PC-9 (cell line): ENCODE data around the gene FADS6. TPM values are rescaled to one million over a fixed set of nuclear protein-coding genes. Genes with fewer than 3 reads are reported as not detected.

Experiments used
- BruUV-seq: library from RNA; stranded (reverse); fragments of 400-500 nt; replicated peaks from 2 replicates; lab custom pipeline; 2021; lab: Mats Ljungman, UMichigan
- CTCF ChIA-PET: fragments of 300-600 bp; sonication (Branson Sonifier 250); formaldehyde crosslinking; loops from one replicate; lab custom pipeline; 2022; ENCODE audit warnings: antibody characterized with exemption; lab: Charles Lee
- POLR2A ChIA-PET: fragments of 300-600 bp; sonication (Branson Sonifier 250); formaldehyde crosslinking; loops from one replicate; lab custom pipeline; 2022; ENCODE audit warnings: antibody characterized with exemption; ENCODE audit not compliant: unreplicated experiment; lab: Charles Lee
- DNase-seq, 2 experiments: peaks; one replicate each; pipeline versions ENCODE4 v3.0.0 to v3.0.0-alpha.2; 2015 to 2022; ENCODE audit warnings: mixed read lengths in 1 of 2
- H2AFZ ChIP-seq: fragments of 200-600 bp; sonication (generic); 2 replicates; pipeline ENCODE4 v1.8.1; 2017; ENCODE audit warnings: antibody characterized with exemption
- H3F3A ChIP-seq: fragments of 200-600 bp; sonication (generic); 2 replicates; pipeline ENCODE4 v1.8.1; 2017; ENCODE audit warnings: antibody characterized with exemption, mild to moderate bottlenecking, low read depth; ENCODE audit not compliant: insufficient read depth
- H3K27ac ChIP-seq: fragments of 200-600 bp; sonication (generic); 2 replicates; pipeline ENCODE4 v1.6.1; 2016; ENCODE audit warnings: mixed run types
- H3K27me3 ChIP-seq: fragments of 200-600 bp; sonication (generic); 2 replicates; pipeline ENCODE4 v1.6.1; 2016; ENCODE audit warnings: low read depth, mixed run types; ENCODE audit not compliant: insufficient read depth
- H3K36me3 ChIP-seq: fragments of 200-600 bp; sonication (generic); 2 replicates; pipeline ENCODE4 v1.6.1; 2016; ENCODE audit warnings: low read depth, mixed run types
- H3K4me1 ChIP-seq: fragments of 200-600 bp; sonication (generic); replicated peaks from 2 replicates; pipeline ENCODE4 v1.6.1; 2016; ENCODE audit warnings: mixed run types; ENCODE audit not compliant: insufficient read depth
- H3K4me2 ChIP-seq: fragments of 200-600 bp; sonication (generic); 2 replicates; pipeline ENCODE4 v1.6.1; 2017; ENCODE audit warnings: mixed run types
- H3K4me3 ChIP-seq: fragments of 200-600 bp; sonication (generic); 2 replicates; pipeline ENCODE4 v1.6.1; 2016; ENCODE audit warnings: mixed run types
- H3K79me2 ChIP-seq: fragments of 200-600 bp; sonication (generic); 2 replicates; pipeline ENCODE4 v1.6.1; 2017; ENCODE audit warnings: low read depth, mixed run types
- H3K9me2 ChIP-seq: fragments of 200-600 bp; sonication (generic); 2 replicates; pipeline ENCODE4 v1.8.1; 2017; ENCODE audit warnings: mild to moderate bottlenecking; ENCODE audit not compliant: insufficient read depth
- H3K9me3 ChIP-seq: fragments of 200-600 bp; sonication (generic); 2 replicates; pipeline ENCODE4 v1.8.1; 2016; ENCODE audit warnings: low read depth; ENCODE audit not compliant: insufficient read depth
- H4K20me1 ChIP-seq: fragments of 200-600 bp; sonication (generic); 2 replicates; pipeline ENCODE4 v1.8.1; 2017; ENCODE audit not compliant: insufficient read depth
- CTCF ChIP-seq: fragments of 200-600 bp; sonication (generic); conservative IDR thresholded peaks from 2 replicates; pipeline ENCODE4 v1.6.1; 2017; ENCODE audit warnings: mixed run types, antibody characterized with exemption, mild to moderate bottlenecking, moderate library complexity
- EZH2 ChIP-seq: fragments of 200-600 bp; sonication (generic); IDR thresholded peaks from 2 replicates; pipeline ENCODE4 v1.8.0; 2017; ENCODE audit warnings: antibody characterized with exemption, low read depth
- intact Hi-C: fragments of 100-400 bp; cut with micrococcal nuclease; formaldehyde crosslinking; loops from one replicate; pipeline ENCODE4 v1.10.0; 2022; ENCODE audit not compliant: unreplicated experiment
- total RNA-seq: library from RNA; stranded (reverse); gene quantifications from 2 replicates; pipeline ENCODE4 v1.2.3, GENCODE V29; 2021

FADS6 gene
- total RNA-seq, 1 experiment from 2014 or later = not detected

DNA sequence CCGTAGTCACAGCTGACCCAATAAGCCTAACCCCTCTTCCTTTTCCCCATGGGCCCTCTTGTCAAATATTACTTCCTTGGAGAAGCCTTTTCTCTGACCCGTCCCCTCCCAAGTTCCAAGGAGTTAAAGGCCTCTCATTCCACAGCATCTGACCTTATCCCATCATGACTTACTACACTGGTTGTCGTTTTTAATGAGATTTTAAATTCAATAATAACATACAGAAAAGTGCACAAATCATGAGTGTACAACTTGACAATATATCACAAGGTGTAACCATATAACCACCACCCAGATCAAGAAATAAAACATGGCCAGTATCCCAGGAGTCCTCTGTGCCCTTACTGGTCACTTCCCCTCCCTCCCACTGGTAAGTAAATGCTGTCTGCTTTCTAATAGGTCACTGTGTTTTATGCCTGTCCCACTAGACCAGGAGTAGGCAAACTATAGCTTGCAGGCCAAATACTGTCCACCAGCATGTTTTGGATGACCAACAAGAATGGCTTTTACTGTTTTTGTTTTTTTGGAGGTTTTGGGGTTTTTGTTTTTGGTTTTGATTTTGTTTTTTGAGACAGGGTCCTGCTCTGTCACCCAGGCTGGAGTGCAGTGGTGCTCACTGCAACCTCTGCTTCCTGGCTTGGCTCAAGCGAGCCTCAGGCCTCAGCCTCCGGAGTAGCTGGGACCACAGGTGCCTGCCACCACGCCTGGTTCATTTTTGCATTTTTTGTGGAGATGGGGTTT is 19.4 kb downstream of the FADS6 start:
- Histone ChIP-seq H3K4me1 (peaks cover 26% of the 10 kb centered on the region), H3K9me3 (no peaks in the 10 kb centered on the region), H3K36me3 (no peaks in the 10 kb centered on the region), H3K9me2 (no peaks in the 10 kb centered on the region), H3K27ac (peak overlapping the region; percentile 64), H4K20me1 (no peaks in the 10 kb centered on the region), H3K79me2 (no peaks in the 10 kb centered on the region), H2AFZ (peak overlapping the region; percentile 89), H3F3A (0 out of 2 replicates have a peak, but pooled peaks cover 4% of the 10 kb centered on the region), H3K4me2 (peak overlapping the region; percentile 87), H3K27me3 (no peaks in the 10 kb centered on the region), H3K4me3 (peak overlapping the region; percentile 71)
- CTCF ChIA-PET = interaction anchor here (0.6 to 1.5 kb wide), 3 partner anchors 31 to 87 kb away, joined by 3 to 7 read pairs (median 7); no protein-coding TSS in a partner anchor
- POLR2A ChIA-PET = no interaction called here
- peak in 1 of 2 experiments; percentile 44 for DNase-seq
- no peak for TF ChIP-seq EZH2
- no peak for TF ChIP-seq CTCF
- intact Hi-C loops = loop anchor here (1.0 to 5.0 kb wide), 2 partner anchors 43 to 83 kb away; no protein-coding TSS in a partner anchor
- BruUV-seq = no TSS peak

- H3K9me3 ChIP-seq = no peaks in the 10 kb centered on the region
- CTCF ChIA-PET = interaction anchor here (0.7 to 1.5 kb wide), 4 partner anchors 30 to 400 kb away, joined by 4 to 12 read pairs (median 7); no protein-coding TSS in a partner anchor
- H3K4me3 ChIP-seq = peak overlapping the region; percentile 85
- no peaks in the 10 kb centered on the region for H3K79me2 ChIP-seq
- H3K9me2 ChIP-seq = no peaks in the 10 kb centered on the region
- peaks cover 23% of the 10 kb centered on the region for H3K4me1 ChIP-seq
- intact Hi-C loops = loop anchor here (1.0 to 5.0 kb wide), 2 partner anchors 44 to 84 kb away; no protein-coding TSS in a partner anchor
- DNase-seq = peak; percentile 97 to 99
- peak overlapping the region; percentile 89 for H2AFZ ChIP-seq
- peak overlapping the region; percentile 97 for H3K4me2 ChIP-seq
- peak overlapping the region; percentile 64 for H3K27ac ChIP-seq
- POLR2A ChIA-PET = interaction anchor here (0.6 to 1.0 kb wide), 19 partner anchors 9 to 907 kb away, joined by 3 to 8 read pairs (median 4); partner anchors contain the start of genes NAT9 and SLC16A5
- no peaks in the 10 kb centered on the region for H3K36me3 ChIP-seq
- no peaks in the 10 kb centered on the region for H3K27me3 ChIP-seq
- BruUV-seq = TSS peak; percentile 99
- no peaks in the 10 kb centered on the region for H4K20me1 ChIP-seq
- no peak for TF ChIP-seq EZH2
- no peak for TF ChIP-seq CTCF
- H3F3A ChIP-seq = no peaks in the 10 kb centered on the region
These were observed 20.2 kb downstream of the FADS6 start for GRCh38 chr17:74873037-74873873.
